Astrocyte (in vitro differentiated cells and primary cell): ENCODE data around the gene RSPH1. TPM values are rescaled to one million over a fixed set of nuclear protein-coding genes. Genes with fewer than 3 reads are reported as not detected.

Source experiments
- DNase-seq: peaks from one replicate; pipeline ENCODE4 v3.0.0-alpha.2; 2010; ENCODE audit warnings: low read depth
- FAIRE-seq: peaks from 2 replicates; lab custom pipeline; 2011; peaks lifted over from hg19 to GRCh38; lab: Jason Lieb, UNC
- H2AFZ ChIP-seq: 2 replicates; pipeline ENCODE4 v1.6.0; 2012; ENCODE audit warnings: low read depth, low read length, inconsistent platforms
- H3K27ac ChIP-seq: 2 replicates; pipeline ENCODE4 v1.5.1; 2011; ENCODE audit warnings: low read depth, low read length, inconsistent platforms
- H3K27me3 ChIP-seq: 2 replicates; pipeline ENCODE4 v1.6.0; 2011; ENCODE audit warnings: low read length, inconsistent platforms; ENCODE audit not compliant: insufficient read depth
- H3K36me3 ChIP-seq: 2 replicates; pipeline ENCODE4 v1.5.1; 2011; ENCODE audit warnings: low read length, inconsistent platforms; ENCODE audit not compliant: insufficient read depth
- H3K4me1 ChIP-seq: 2 replicates; pipeline ENCODE4 v1.5.1; 2011; ENCODE audit warnings: low read length, inconsistent platforms; ENCODE audit not compliant: insufficient read depth
- H3K4me2 ChIP-seq: 2 replicates; pipeline ENCODE4 v1.6.0; 2012; ENCODE audit warnings: low read length, inconsistent platforms
- H3K4me3 ChIP-seq: 2 replicates; pipeline ENCODE4 v1.5.1; 2011; ENCODE audit warnings: low read depth, mild to moderate bottlenecking, low read length, inconsistent platforms; ENCODE audit not compliant: insufficient read depth
- H3K79me2 ChIP-seq: 2 replicates; pipeline ENCODE4 v1.6.0; 2012; ENCODE audit warnings: mild to moderate bottlenecking, low read length, inconsistent platforms; ENCODE audit not compliant: insufficient read depth
- H3K9ac ChIP-seq: 2 replicates; pipeline ENCODE4 v1.6.0; 2012; ENCODE audit warnings: mild to moderate bottlenecking, low read length, inconsistent platforms
- H3K9me3 ChIP-seq: 2 replicates; pipeline ENCODE4 v1.5.1; 2012; ENCODE audit warnings: low read depth, mild to moderate bottlenecking, low read length, inconsistent platforms; ENCODE audit not compliant: insufficient read depth
- H4K20me1 ChIP-seq: 2 replicates; pipeline ENCODE4 v1.6.0; 2012; ENCODE audit warnings: low read length, inconsistent platforms; ENCODE audit not compliant: insufficient read depth
- H3K27ac Mint-ChIP-seq: one replicate; pipeline ENCODE4 v1.8.0; 2021; ENCODE audit warnings: mild to moderate bottlenecking, mixed read lengths; ENCODE audit not compliant: unreplicated experiment
- H3K27me3 Mint-ChIP-seq: one replicate; pipeline ENCODE4 v1.8.0; 2021; ENCODE audit warnings: low read depth, mixed read lengths; ENCODE audit not compliant: unreplicated experiment
- H3K36me3 Mint-ChIP-seq: one replicate; pipeline ENCODE4 v1.8.0; 2021; ENCODE audit warnings: low read depth, mixed read lengths; ENCODE audit not compliant: unreplicated experiment
- H3K4me1 Mint-ChIP-seq: one replicate; pipeline ENCODE4 v1.8.0; 2021; ENCODE audit warnings: low read depth, mixed read lengths; ENCODE audit not compliant: unreplicated experiment
- H3K4me3 Mint-ChIP-seq: one replicate; pipeline ENCODE4 v1.8.0; 2021; ENCODE audit warnings: mild to moderate bottlenecking, moderate library complexity, mixed read lengths; ENCODE audit not compliant: unreplicated experiment
- H3K9me3 Mint-ChIP-seq: one replicate; pipeline ENCODE4 v1.8.0; 2021; ENCODE audit warnings: mild to moderate bottlenecking, mixed read lengths; ENCODE audit not compliant: unreplicated experiment
- EZH2 ChIP-seq: IDR thresholded peaks from 2 replicates; pipeline ENCODE4 v1.6.1; 2012; ENCODE audit warnings: mild to moderate bottlenecking, low read length, inconsistent platforms; ENCODE audit not compliant: insufficient read depth
- total RNA-seq: library from RNA; stranded (reverse); gene quantifications from 2 replicates; pipeline ENCODE4 v1.2.1, GENCODE V29; 2021
- TF ChIP-seq, protein P1 (sequence below): IDR thresholded peaks from 2 replicates; pipeline ENCODE4 v1.5.1; 2011; ENCODE audit warnings: low read depth, mild to moderate bottlenecking, inconsistent platforms, low read length, moderate library complexity; ENCODE audit not compliant: insufficient read depth

Gene RSPH1
- total RNA-seq, 1 donor from 2014 or later, result 0.43 TPM

DNA sequence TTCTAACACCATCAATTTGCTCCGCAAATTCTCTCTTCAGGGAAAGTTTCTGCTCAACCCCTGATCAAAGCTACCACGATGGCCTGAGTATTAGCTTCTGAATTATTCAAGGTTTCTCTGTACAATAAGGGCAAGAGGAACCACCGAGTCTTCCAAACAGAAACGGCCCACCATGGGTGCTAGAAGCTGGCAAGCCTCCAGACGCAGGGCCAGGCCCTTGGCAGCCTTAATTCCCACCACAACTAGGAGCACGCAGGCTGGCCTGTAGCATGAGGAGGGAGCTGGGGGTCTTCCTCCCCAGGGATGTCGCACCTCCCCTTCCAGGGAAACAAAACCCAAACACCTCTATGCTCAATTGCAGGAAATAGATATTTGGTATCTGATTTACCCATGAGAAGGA is 11.1 kb downstream of the RSPH1 start:
- no peak overlapping the region for H3K27ac Mint-ChIP-seq
- H3K4me1 ChIP-seq, result no peaks in the 10 kb centered on the region
- peaks cover under 1% of the 10 kb centered on the region for H3K9me3 Mint-ChIP-seq
- no peaks in the 10 kb centered on the region for H3K36me3 Mint-ChIP-seq
- no peaks in the 10 kb centered on the region for H3K4me1 Mint-ChIP-seq
- H3K27ac ChIP-seq, result no peak overlapping the region
- H3K4me3 Mint-ChIP-seq, result no peak overlapping the region
- no peaks in the 10 kb centered on the region for H3K9me3 ChIP-seq
- H3K79me2 ChIP-seq, result no peaks in the 10 kb centered on the region
- DNase-seq, result no peak
- peaks cover 16% of the 10 kb centered on the region for H3K27me3 ChIP-seq
- no peak overlapping the region for H3K4me2 ChIP-seq
- no peak overlapping the region for H3K4me3 ChIP-seq
- no peaks in the 10 kb centered on the region for H4K20me1 ChIP-seq
- no peak for FAIRE-seq
- H3K9ac ChIP-seq, result no peak overlapping the region
- H3K36me3 ChIP-seq, result no peaks in the 10 kb centered on the region
- peaks cover 25% of the 10 kb centered on the region for H3K27me3 Mint-ChIP-seq
- TF ChIP-seq, protein P1, sequence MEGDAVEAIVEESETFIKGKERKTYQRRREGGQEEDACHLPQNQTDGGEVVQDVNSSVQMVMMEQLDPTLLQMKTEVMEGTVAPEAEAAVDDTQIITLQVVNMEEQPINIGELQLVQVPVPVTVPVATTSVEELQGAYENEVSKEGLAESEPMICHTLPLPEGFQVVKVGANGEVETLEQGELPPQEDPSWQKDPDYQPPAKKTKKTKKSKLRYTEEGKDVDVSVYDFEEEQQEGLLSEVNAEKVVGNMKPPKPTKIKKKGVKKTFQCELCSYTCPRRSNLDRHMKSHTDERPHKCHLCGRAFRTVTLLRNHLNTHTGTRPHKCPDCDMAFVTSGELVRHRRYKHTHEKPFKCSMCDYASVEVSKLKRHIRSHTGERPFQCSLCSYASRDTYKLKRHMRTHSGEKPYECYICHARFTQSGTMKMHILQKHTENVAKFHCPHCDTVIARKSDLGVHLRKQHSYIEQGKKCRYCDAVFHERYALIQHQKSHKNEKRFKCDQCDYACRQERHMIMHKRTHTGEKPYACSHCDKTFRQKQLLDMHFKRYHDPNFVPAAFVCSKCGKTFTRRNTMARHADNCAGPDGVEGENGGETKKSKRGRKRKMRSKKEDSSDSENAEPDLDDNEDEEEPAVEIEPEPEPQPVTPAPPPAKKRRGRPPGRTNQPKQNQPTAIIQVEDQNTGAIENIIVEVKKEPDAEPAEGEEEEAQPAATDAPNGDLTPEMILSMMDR, result no peak
- no peak for TF ChIP-seq EZH2
- no peak overlapping the region for H2AFZ ChIP-seq

DNA sequence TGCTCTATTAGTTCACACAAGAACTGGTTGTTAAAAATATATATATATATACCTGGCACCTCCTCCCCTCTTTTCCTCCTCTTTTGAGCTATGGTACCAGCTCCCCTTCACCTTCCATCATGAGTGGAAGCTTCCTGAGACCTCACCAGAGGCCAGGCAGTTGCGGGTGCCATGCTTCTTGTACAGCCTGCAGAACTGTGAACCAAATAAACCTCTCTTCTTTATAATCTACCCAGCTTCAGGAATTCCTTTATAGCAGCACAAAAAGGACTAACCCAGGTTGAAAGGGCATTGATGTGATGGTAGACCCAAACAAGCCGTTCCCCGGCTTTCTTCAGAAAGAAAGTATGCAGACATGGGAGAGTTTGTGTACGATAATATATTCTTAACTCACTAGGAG is 14.9 kb downstream of the RSPH1 start:
- no peaks in the 10 kb centered on the region for H3K4me1 ChIP-seq
- H4K20me1 ChIP-seq, result no peaks in the 10 kb centered on the region
- no peak overlapping the region for H3K27ac ChIP-seq
- Mint-ChIP-seq H3K27me3 (peaks cover 11% of the 10 kb centered on the region), H3K27ac (no peak overlapping the region), H3K9me3 (peaks cover 3% of the 10 kb centered on the region), H3K4me3 (no peak overlapping the region), H3K4me1 (peaks cover 2% of the 10 kb centered on the region), H3K36me3 (no peaks in the 10 kb centered on the region)
- no peaks in the 10 kb centered on the region for H3K79me2 ChIP-seq
- H3K36me3 ChIP-seq, result no peaks in the 10 kb centered on the region
- no peak for DNase-seq
- no peak for FAIRE-seq
- H3K4me3 ChIP-seq, result no peak overlapping the region
- no peak overlapping the region for H3K4me2 ChIP-seq
- no peak overlapping the region for H3K9ac ChIP-seq
- TF ChIP-seq, protein P1, result no peak
- TF ChIP-seq EZH2, result no peak
- H3K27me3 ChIP-seq, result peaks cover 14% of the 10 kb centered on the region
- H3K9me3 ChIP-seq, result no peaks in the 10 kb centered on the region
- no peak overlapping the region for H2AFZ ChIP-seq

DNA sequence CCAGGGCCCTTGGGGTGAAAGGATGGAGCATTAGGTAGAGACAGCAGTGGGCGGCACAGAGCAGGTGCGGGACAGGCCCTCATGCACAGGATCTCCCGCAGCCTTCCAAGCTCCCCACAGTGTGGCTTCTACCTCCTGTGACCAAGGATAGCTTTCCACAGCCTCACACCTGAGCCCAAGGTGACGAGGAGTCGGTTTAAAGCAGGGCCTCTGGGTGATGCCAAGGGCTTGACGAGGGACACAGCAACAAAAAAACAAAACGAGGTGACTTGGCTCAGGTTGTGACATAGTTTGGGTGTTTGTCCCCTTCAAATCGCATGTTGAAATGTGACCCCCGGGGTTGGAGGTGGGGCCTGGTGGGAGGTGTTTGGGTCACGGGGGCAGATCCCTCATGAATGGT is 15.3 kb downstream of the RSPH1 start:
- Mint-ChIP-seq H3K36me3 (no peaks in the 10 kb centered on the region), H3K27ac (no peak overlapping the region)

More for the DNA sequence above, 15.3 kb downstream of the RSPH1 start:
- Histone ChIP-seq H3K27me3 (peaks cover 12% of the 10 kb centered on the region), H3K4me2 (no peak overlapping the region), H4K20me1 (no peaks in the 10 kb centered on the region), H3K9ac (no peak overlapping the region), H3K79me2 (no peaks in the 10 kb centered on the region), H3K27ac (no peak overlapping the region), H3K4me3 (no peak overlapping the region), H3K9me3 (no peaks in the 10 kb centered on the region), H2AFZ (no peak overlapping the region), H3K36me3 (no peaks in the 10 kb centered on the region), H3K4me1 (no peaks in the 10 kb centered on the region)
- H3K4me1 Mint-ChIP-seq, result peaks cover 2% of the 10 kb centered on the region
- H3K27me3 Mint-ChIP-seq, result peaks cover 7% of the 10 kb centered on the region
- no peak for DNase-seq
- no peak overlapping the region for H3K4me3 Mint-ChIP-seq
- FAIRE-seq, result no peak
- TF ChIP-seq, protein P1, result no peak
- TF ChIP-seq EZH2, result no peak
- peaks cover 3% of the 10 kb centered on the region for H3K9me3 Mint-ChIP-seq
